GM12891 (cell line): ENCODE data around the gene PRSS35.
"Not testable (repeated sequence)": the region's sequence is repeated elsewhere in the genome, so short reads cannot be mapped to it uniquely, and the experiment has no call there.

ENCODE experiments used
- DNase-seq: peaks from one replicate; pipeline ENCODE4 v3.0.0; 2011; ENCODE audit warnings: low spot score; ENCODE audit not compliant: insufficient read length
- FAIRE-seq: peaks from 2 replicates; lab custom pipeline; 2011; peaks lifted over from hg19 to GRCh38; lab: Jason Lieb, UNC
- PAX5 ChIP-seq: IDR thresholded peaks from 2 replicates; pipeline ENCODE4 v1.6.1; 2011; ENCODE audit warnings: low read length, moderate library complexity, mild to moderate bottlenecking; ENCODE audit not compliant: insufficient read depth, severe bottlenecking
- POLR2A ChIP-seq: IDR thresholded peaks from 2 replicates; pipeline ENCODE4 v1.6.1; 2011; ENCODE audit warnings: low read depth, low read length, control low read depth
- POLR2AphosphoS5 ChIP-seq: IDR thresholded peaks from 2 replicates; pipeline ENCODE4 v1.6.1; 2011; ENCODE audit warnings: low read depth, low read length, control low read depth
- POU2F2 ChIP-seq: IDR thresholded peaks from 2 replicates; pipeline ENCODE4 v1.6.1; 2011; ENCODE audit warnings: low read depth, mild to moderate bottlenecking, control low read depth, low read length, moderate library complexity
- SPI1 ChIP-seq: IDR thresholded peaks from 2 replicates; pipeline ENCODE4 v1.6.1; 2011; ENCODE audit warnings: low read depth, low read length, control low read depth
- TAF1 ChIP-seq: IDR thresholded peaks from 2 replicates; pipeline ENCODE4 v1.6.1; 2011; ENCODE audit warnings: low read depth, low read length, control low read depth

The PRSS35 gene

DNA sequence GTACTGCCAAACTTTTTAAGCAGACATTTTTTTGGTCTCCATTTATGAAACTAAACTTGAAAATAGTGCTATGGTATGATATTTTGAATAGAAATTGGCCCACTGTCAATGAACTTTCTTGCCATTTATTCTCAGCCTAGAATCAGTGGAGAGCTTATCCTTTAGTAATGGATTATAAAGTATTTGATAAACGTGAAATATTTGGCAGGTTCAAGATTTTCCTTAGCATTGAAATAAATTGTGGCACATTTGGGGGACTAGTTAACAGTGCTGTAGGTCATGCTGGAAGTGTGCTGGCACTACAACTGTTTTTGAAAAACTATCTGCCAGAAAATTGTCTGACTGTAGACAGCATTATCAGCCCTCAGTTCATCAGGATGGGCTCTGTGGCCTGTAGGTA is 2.1 kb downstream of the PRSS35 start:
- DNase-seq (no peak), FAIRE-seq (no peak)
- TF ChIP-seq SPI1, result no peak
- TF ChIP-seq PAX5, result no peak
- no peak for TF ChIP-seq POU2F2
- TF ChIP-seq POLR2A, result no peak
- no peak for TF ChIP-seq POLR2AphosphoS5

DNA sequence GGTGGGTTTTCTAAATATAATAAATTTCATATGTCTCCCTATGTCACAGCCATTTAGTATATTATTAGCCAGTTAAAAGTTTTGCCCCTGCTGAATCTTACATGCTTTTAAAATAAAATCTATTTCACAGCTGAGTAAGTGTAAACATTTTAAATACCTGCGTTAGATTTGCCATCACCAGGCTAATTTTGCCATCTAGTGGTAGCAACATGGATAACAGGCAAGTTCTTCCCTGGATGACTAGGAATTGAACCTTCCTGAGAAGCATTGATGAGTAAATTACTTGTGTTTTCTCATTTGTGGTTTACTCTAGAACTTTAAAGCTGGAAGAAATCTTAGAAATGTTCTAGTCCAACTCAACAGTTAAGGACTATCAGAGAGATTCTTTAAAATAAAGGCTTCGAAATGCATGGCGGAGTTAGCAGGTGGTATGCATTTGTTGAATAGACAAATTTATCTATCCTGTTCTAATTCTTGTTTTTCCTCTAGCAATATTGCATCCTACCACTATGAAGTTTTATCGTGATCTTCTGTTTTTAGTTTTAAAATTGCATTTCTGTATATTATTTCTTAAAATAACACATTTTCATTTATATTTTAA is 2.6 kb downstream of the PRSS35 start:
- no peak for DNase-seq
- FAIRE-seq, result peak; percentile 85
- no peak for TF ChIP-seq POLR2AphosphoS5
- no peak for TF ChIP-seq PAX5
- TF ChIP-seq POU2F2, result no peak
- TF ChIP-seq SPI1, result no peak
- TF ChIP-seq POLR2A, result no peak
- TF ChIP-seq TAF1, result no peak

DNA sequence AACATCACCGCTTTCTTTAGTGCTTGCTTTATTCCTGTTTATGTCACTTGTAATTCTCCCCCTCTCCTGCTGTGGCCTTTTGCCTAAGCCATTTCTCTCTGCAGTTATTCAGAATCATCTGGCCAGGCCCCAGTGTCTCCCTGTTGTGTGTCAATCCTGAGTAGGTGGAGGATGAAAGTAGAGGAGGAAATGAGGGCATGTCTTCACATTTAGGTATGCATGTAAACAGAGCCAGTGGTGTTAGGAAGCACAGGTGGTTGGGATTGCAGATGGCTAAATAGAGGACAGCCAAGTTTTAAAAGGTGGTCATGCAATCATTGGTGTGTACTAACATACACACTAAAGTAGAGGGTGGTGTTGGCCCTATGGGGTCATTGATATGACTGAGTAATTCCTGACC is 5.2 kb downstream of the PRSS35 start:
- TF ChIP-seq POLR2AphosphoS5 (no peak), SPI1 (no peak), POU2F2 (no peak), POLR2A (no peak)
- FAIRE-seq, result peak; percentile 26
- DNase-seq, result no peak

DNA sequence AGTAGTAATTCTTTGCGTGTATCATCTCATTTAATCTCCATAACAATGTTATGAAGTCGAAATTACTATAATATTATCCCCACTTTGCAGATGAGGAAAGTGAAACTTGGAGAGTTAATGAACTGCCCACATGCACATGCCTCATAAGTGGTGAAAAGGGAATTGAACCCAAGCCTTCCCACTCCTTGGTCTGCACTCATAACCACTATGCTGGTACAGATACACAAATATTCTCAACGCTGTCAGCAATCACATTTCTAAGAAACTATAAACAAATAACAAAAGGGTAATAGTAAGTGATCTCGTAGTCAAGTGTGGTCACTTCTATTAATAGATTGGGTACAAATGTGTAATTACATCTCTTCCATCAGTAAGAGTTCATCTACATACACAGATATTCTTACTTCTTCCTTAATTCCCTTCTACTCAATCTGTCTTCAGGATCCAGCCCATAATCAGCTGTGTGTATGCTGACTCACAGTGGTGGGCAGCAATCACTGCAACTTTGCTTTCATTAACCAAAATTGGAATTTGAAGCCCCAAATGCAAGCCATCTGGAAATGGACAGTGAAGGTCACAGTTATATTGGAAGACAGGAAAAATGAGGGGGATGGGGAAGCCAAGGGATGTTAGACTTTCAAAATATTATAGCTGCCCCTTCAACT is 6.6 kb downstream of the PRSS35 start:
- FAIRE-seq (no peak), DNase-seq (no peak)

DNA sequence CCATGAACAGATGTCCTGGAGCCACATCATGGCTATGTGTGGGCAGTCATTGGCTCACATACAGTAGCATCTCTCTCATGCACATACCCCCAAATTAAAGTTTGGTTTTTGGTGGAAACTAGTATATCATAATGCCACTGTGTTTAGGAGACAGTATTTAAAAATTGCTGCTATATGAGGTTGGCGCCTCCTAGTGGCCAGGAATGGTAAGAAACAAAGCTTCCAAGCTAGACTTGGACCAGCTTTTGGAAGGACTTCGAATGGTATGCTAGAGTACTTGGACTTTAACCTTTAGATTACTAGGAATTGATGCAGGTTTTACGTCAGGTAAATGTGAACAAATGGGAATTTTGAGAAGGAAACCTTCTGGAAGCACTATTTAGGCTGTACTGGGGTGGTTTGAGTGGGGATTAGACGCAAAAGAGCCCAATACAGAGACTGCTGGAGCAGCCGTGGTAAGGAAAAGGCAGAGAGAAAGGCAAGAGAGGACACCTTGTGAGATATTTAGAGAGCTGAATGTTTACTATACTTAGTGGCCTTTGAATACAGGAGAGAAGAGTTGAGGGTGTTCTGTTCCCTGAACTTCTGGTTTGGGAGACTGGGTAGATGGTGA is 23.8 kb downstream of the PRSS35 start:
- peak; percentile 90 for FAIRE-seq
- TF ChIP-seq SPI1 (no peak), POU2F2 (no peak), TAF1 (no peak), PAX5 (no peak), POLR2A (no peak), POLR2AphosphoS5 (no peak)
- no peak for DNase-seq

More for the DNA sequence above, 6.6 kb downstream of the PRSS35 start:
- no peak for TF ChIP-seq POLR2AphosphoS5
- TF ChIP-seq TAF1, result no peak
- no peak for TF ChIP-seq POU2F2
- no peak for TF ChIP-seq SPI1
- no peak for TF ChIP-seq POLR2A
- no peak for TF ChIP-seq PAX5

DNA sequence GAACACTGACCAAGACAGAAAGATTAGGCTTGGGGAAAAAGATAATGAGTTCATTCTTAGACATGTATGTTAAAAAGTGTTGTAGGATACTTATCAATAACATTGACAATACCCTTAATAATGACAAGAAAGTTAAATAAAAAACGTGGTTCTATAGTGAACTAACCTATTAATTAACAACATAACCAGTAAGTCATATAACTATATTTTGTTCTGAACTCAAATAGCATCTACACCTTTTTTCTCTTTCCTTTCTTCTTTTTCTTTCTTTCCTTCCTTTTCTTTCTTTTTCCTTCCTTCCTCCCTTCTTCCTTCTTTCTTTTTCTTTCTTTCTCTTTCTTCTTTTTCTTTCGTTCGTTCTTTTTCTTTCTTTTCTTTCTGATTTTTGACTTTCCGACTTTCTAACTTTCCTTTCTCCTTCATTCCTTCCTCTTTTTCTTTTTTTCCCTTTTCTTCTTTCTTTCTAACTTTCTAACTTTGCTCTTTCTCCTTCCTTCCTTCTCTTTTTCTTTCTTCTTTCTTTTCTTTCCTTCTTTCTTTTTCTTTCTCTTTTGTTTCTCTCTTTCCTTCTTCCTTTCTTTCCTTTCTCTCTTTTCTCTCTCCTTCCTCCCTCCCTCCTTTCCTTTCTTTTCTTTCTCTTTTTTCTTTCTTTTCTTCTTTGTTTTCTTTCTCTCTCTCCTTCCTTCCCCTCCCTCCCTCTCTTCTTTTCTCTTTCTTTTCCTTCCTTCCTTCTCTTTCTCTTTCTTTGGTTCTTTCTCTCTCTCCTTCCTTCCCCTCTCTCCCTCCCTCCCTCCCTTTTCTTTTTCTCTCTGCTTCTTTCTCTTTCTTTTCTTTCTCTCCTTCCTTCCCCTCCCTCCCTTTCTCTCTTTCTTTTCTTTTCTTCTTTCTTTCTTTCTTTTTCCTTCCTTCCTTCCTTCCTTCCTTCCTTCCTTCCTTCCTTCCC is 24.6 kb downstream of the PRSS35 start:
- TF ChIP-seq POU2F2, result no peak
- no peak for TF ChIP-seq POLR2A
- TF ChIP-seq POLR2AphosphoS5, result no peak
- TF ChIP-seq PAX5, result no peak
- no peak for TF ChIP-seq SPI1
- no peak for TF ChIP-seq TAF1
- DNase-seq (no peak), FAIRE-seq (no peak)

DNA sequence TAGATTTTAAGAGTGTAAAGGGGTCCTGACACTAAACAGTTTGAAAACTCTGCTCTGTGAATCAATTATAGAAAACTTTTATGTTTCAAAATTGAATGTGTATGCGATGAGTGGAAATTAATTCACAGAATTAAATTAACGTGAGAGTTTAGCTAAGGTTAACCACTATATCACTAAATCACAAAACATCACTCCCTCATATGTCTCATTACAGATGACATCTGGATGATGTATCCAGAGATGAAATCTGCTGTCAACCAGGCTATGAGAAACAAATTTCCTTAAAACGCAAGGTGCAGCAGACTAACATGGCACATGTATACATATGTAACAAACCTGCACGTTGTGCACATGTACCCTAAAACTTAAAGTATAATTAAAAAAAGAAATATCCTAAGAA is 27.3 kb downstream of the PRSS35 start:
- DNase-seq, result no peak
- no peak for FAIRE-seq
- no peak for TF ChIP-seq PAX5
- TF ChIP-seq POLR2A, result no peak
- TF ChIP-seq POU2F2, result no peak
- no peak for TF ChIP-seq POLR2AphosphoS5
- TF ChIP-seq TAF1, result no peak

DNA sequence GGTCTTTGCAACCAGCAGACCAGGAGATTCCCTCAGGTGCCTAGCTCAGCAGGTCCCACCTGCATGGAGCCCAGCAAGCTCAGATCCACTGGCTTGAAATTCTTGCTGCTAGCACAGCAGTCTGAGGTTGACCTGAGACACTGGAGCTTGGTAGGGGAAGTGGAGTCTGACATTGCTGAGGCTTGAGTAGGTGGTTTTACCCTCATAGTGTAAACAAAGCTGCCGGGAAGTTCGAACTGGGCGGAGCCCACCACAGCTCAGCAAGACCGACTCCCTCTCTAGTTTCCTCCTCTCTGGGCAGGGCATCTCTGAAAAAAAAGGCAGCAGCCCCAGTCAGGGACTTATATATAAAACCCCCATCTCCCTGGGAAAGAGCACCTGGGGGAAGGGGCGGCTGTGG is 34.3 kb downstream of the PRSS35 start:
- no peak for DNase-seq
- no peak for TF ChIP-seq TAF1
- no peak for TF ChIP-seq POLR2AphosphoS5
- no peak for TF ChIP-seq PAX5
- no peak for FAIRE-seq

DNA sequence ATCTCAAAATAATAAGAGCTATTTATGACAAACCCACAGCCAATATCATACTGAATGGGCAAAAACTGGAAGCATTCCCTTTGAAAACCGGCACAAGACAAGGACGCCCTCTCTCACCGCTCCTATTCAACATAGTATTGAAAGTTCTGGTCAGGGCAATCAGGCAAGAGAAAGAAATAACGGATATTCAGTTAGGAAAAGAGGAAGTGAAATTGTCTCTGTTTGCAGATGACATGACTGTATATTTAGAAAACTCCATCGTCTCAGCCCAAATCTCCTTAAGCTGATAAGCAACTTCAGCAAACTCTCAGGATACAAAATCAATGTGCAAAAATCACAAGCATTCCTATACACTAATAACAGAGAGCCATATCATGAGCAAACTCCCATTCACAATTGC is 38.1 kb downstream of the PRSS35 start:
- DNase-seq, FAIRE-seq: not testable (repeated sequence)
- TF ChIP-seq SPI1, result peak; percentile 78

DNA sequence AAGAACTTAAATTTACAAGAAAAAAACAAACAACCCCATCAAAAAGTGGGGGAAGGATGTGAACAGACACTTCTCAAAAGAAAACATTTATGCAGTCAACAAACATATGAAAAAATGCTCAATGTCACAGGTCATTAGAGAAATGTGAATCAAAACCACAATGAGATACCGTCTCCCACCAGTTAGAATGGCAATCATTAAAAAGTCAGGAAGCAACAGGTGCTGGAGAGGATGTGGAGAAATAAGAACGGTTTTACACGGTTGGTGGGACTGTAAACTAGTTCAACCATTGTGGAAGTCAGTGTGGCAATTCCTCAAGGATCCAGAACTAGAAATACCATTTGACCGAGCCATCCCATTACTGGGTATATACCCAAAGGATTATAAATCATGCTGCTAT is 39.4 kb downstream of the PRSS35 start:
- not testable (repeated sequence) for DNase-seq, FAIRE-seq
